ENCODE results near the gene GAPVD1. TPM values are rescaled to one million over a fixed set of nuclear protein-coding genes. Genes with fewer than 3 reads are reported as not detected.
"Not testable (repeated sequence)": the region's sequence is repeated elsewhere in the genome, so short reads cannot be mapped to it uniquely, and the experiment has no call there.

Gene GAPVD1
- total RNA-seq, 4 donors from 2014 or later: 43.6 to 80.9 (median 65.6) TPM

DNA sequence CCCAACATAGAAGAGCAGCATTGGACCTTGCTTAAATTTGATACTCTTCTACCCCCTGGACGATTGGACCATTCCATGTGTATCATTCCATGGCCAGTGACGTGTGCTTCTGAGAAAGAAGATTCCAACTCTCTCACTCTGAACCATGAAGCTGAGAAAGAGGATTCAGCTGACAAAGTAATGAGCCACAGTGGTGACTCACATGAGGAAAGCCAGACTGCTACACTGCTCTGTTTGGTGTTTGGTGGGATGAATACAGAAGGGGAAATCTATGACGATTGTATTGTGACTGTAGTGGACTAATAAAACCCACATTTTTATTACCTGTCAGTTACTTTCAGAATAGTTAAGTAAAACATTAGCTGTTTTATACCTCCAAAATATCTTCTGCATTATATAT, 27.9 kb upstream of the GAPVD1 start:
- Histone ChIP-seq H3K27me3 (no peaks in the 10 kb centered on the region), H3K4me1 (peaks cover 0 to 34% (median 6%) of the 10 kb centered on the region in 4 donors), H3K27ac (no peak overlapping the region), H3K4me3 (no peak overlapping the region), H3K36me3 (peaks cover 0 to 57% (median 3%) of the 10 kb centered on the region in 3 donors), H3K9me3 (no peaks in the 10 kb centered on the region)
- DNase-seq: no peak
- TF ChIP-seq, protein P1, sequence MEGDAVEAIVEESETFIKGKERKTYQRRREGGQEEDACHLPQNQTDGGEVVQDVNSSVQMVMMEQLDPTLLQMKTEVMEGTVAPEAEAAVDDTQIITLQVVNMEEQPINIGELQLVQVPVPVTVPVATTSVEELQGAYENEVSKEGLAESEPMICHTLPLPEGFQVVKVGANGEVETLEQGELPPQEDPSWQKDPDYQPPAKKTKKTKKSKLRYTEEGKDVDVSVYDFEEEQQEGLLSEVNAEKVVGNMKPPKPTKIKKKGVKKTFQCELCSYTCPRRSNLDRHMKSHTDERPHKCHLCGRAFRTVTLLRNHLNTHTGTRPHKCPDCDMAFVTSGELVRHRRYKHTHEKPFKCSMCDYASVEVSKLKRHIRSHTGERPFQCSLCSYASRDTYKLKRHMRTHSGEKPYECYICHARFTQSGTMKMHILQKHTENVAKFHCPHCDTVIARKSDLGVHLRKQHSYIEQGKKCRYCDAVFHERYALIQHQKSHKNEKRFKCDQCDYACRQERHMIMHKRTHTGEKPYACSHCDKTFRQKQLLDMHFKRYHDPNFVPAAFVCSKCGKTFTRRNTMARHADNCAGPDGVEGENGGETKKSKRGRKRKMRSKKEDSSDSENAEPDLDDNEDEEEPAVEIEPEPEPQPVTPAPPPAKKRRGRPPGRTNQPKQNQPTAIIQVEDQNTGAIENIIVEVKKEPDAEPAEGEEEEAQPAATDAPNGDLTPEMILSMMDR (IDR thresholded peaks at IDR 0.05): no peak
- no peak for TF ChIP-seq POLR2A (IDR thresholded peaks at IDR 0.05)

DNA sequence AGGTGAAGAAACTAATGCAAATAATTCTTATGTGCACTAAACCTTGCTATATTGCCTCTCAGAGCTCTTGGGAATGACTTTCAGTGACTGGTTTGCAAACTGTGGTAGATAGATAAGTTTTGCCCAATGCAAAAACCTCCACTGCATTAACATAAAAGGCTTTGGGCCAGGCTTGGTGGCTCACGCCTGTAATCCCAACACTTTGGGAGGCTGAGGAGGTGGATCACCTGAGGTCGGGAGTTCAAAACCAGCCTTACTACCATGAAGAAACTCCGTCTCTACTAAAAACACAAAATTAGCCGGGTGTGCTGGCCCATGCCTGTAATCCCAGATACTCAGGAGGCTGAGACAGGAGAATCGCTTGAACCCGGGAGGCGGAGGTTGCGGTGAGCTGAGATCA, 27.5 kb upstream of the GAPVD1 start:
- DNase-seq, H3K9me3 ChIP-seq, H3K4me3 ChIP-seq, H3K27me3 ChIP-seq, H3K27ac ChIP-seq: not testable (repeated sequence)
- H3K4me1 ChIP-seq: peaks cover 0 to 38% (median 8%) of the 10 kb centered on the region in 4 donors
- H3K36me3 ChIP-seq: peaks cover 0 to 60% (median 3%) of the 10 kb centered on the region in 3 donors

DNA sequence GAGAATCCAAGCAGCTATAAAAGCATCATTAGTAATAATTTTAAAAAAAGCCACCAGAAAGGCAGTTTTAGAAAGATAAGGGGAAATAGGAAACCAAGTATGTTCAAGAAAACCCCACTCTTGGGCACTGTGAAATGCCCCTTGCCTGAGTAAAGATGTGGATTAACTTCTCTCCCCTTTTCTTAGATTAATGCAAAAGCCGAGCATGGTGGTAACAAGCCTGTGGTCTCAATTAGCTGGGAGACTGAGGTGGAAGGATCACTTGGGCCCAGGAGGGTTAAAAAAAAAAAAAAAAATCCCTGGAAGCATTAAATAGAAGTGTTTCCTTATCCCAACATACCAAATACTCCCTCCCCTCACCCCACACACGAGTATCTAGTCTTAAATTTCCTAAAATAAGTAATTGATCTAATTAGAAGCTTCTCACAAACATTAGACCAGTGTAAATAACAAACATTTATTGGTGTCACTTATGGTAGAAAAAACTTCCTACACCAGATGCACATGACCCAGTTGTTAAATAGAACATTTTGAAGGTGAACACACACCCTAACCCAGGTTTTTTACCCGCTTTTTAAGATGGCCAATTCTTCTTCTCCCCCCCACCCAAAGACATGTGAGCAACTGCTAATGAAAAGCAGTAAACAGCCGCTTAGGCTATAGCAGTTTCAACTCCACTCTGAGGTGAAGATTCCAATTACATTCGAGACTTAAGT, 25.7 kb upstream of the GAPVD1 start:
- Histone ChIP-seq H3K36me3 (peaks cover 0 to 58% (median 3%) of the 10 kb centered on the region in 3 donors), H3K4me1 (peaks cover 5 to 48% (median 13%) of the 10 kb centered on the region in 4 donors), H3K4me3 (no peak overlapping the region), H3K27me3 (no peaks in the 10 kb centered on the region), H3K9me3 (no peaks in the 10 kb centered on the region), H3K27ac (no peak overlapping the region)
- DNase-seq: no peak
- TF ChIP-seq POLR2A (IDR thresholded peaks at IDR 0.05): no peak
- TF ChIP-seq, protein P1 (IDR thresholded peaks at IDR 0.05): no peak

DNA sequence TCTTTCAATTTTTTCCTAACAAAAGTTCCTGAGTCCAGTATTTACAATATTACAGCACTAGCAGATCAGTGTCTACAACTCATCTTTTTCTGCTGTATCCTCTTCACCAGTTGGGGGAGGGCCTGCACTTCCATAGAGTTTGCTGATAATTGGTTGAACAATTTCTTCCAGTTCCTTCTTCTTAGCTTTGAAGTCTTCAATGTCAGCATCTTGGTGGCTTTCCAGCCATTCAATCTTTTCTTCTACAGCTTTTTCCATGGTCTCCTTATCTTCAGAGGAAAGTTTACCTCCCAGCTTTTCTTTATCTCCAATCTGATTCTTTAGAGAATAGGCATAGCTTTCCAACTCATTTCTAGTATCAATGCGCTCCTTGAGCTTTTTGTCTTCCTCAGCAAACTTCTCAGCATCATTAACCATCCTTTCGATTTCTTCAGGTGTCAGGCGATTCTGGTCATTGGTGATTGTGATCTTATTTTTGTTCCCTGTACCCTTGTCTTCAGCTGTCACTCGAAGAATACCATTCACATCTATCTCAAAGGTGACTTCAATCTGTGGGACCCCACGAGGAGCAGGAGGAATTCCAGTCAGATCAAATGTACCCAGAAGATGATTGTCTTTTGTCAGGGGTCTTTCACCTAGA, 25.0 kb upstream of the GAPVD1 start:
- not testable (repeated sequence) for H3K4me3 ChIP-seq, H3K27ac ChIP-seq, H3K9me3 ChIP-seq, H3K27me3 ChIP-seq, DNase-seq
- H3K4me1 ChIP-seq: peaks cover 5 to 48% (median 13%) of the 10 kb centered on the region in 4 donors
- TF ChIP-seq, protein P1 (IDR thresholded peaks at IDR 0.05): peak in 2 of 6 experiments; percentile 8 to 17
- peaks cover 0 to 58% (median 3%) of the 10 kb centered on the region in 3 donors for H3K36me3 ChIP-seq

DNA sequence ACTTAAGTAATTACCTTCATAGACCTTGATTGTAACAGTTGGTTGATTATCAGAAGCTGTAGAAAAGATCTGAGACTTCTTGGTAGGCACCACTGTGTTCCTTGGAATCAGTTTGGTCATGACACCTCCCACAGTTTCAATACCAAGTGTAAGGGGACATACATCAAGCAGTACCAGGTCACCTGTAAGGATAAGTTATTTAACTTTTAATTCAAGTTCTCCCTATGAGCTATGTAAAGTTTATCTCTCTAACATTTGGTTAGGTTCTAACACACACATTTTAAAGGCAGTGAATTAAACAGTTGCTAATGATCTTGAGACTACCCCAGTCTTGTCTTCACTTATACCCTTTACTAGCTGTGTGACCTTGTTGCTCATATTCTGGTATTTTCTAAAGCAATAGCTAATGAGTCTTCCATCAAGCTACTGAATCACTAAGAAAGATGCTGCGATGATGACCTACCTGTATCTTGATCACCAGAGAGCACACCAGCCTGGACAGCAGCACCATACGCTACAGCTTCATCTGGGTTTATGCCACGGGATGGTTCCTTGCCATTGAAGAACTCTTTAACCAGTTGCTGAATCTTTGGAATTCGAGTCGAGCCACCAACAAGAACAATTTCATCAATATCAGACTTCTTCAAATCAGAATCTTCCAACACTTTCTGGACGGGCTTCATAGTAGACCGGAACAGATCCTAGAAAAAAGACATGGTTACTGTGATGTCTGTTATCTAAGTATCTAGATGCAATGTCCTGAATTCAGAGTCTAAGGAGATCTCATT, 23.3 kb upstream of the GAPVD1 start:
- TF ChIP-seq, protein P1 (IDR thresholded peaks at IDR 0.05): no peak
- no peak for TF ChIP-seq POLR2A (IDR thresholded peaks at IDR 0.05)
- no peaks in the 10 kb centered on the region for H3K27me3 ChIP-seq
- H3K4me1 ChIP-seq: peaks cover 5 to 54% (median 17%) of the 10 kb centered on the region in 4 donors
- H3K4me3 ChIP-seq: peak overlapping the region in 3 of 4 donors; percentile 2 to 98 (median 81)
- H3K27ac ChIP-seq: no peak overlapping the region
- no peaks in the 10 kb centered on the region for H3K9me3 ChIP-seq
- no peak for DNase-seq
- H3K36me3 ChIP-seq: peaks cover 0 to 49% (median 3%) of the 10 kb centered on the region in 3 donors
